A673 (cell line): Measurements from ENCODE around the gene NRM.

Source experiments
- CTCF ChIP-seq: fragments of 300-800, 200-600 bp; sonication (generic); conservative IDR thresholded peaks from 2 replicates; pipeline ENCODE4 v1.5.1; 2017; ENCODE audit warnings: low read depth, mild to moderate bottlenecking, antibody characterized with exemption, low read length, moderate library complexity, mixed read lengths
- EZH2 ChIP-seq: fragments of 200-600 bp; sonication (generic); IDR thresholded peaks from 2 replicates; pipeline ENCODE4 v1.6.1; 2017; ENCODE audit warnings: borderline replicate concordance, low read depth, mild to moderate bottlenecking, mixed read lengths, antibody characterized with exemption, low read length; ENCODE audit not compliant: poor library complexity, severe bottlenecking

GRCh38 chr6:30687659-30688431 is 2.9 kb downstream of the NRM start:
- TF ChIP-seq CTCF (no peak), EZH2 (no peak)
